HG03520 (cell line): ENCODE data around the gene CEND1.

Experiments
- ATAC-seq: cut with Tn5 transposase; IDR thresholded peaks from one replicate; pipeline ENCODE4 v1.9.1; 2021; ENCODE audit warnings: mild to moderate bottlenecking, moderate library complexity; ENCODE audit not compliant: unreplicated experiment

CEND1 gene

GRCh38 chr11:813072-813455, 23.2 kb upstream of the CEND1 start:
- no peak for ATAC-seq

- no peak for ATAC-seq
Measured at GRCh38 chr11:812390-812789, 22.5 kb upstream of the CEND1 start.

- ATAC-seq: no peak
Measured at GRCh38 chr11:811446-812245, 21.8 kb upstream of the CEND1 start.

GRCh38 chr11:810040-810567, 20.2 kb upstream of the CEND1 start:
- no peak for ATAC-seq

GRCh38 chr11:809287-810039, 19.6 kb upstream of the CEND1 start, which contains the start of gene RPLP2:
Gene RPLP2 (plus strand): TSS chr11:809967. CDS start chr11:810235, 268 bp downstream.
- ATAC-seq: peak; percentile 59

GRCh38 chr11:808427-809286, 18.8 kb upstream of the CEND1 start:
- ATAC-seq: no peak

GRCh38 chr11:804599-804964, 14.7 kb upstream of the CEND1 start:
- no peak for ATAC-seq

GRCh38 chr11:803770-804598, 14.1 kb upstream of the CEND1 start:
- no peak for ATAC-seq

GRCh38 chr11:803467-803742, 13.5 kb upstream of the CEND1 start:
- no peak for ATAC-seq

GRCh38 chr11:802693-803466, 13.0 kb upstream of the CEND1 start:
- ATAC-seq: no peak

- no peak for ATAC-seq
Measured at GRCh38 chr11:802018-802617, 12.2 kb upstream of the CEND1 start.

- ATAC-seq: no peak
Measured at GRCh38 chr11:801097-801780, 11.3 kb upstream of the CEND1 start.

- ATAC-seq: no peak
Measured at GRCh38 chr11:800473-800872, 10.6 kb upstream of the CEND1 start.

GRCh38 chr11:799641-800316, 9.9 kb upstream of the CEND1 start:
- no peak for ATAC-seq

GRCh38 chr11:798093-798713, 8.3 kb upstream of the CEND1 start, which contains the start of gene SLC25A22:
Gene SLC25A22 (minus strand): TSS chr11:798281. CDS start chr11:795006, 3,275 bp downstream.
- ATAC-seq: peak; percentile 46

GRCh38 chr11:797296-798092, 7.6 kb upstream of the CEND1 start:
- peak; percentile 39 for ATAC-seq
